Measurements from ENCODE around the gene PRL. TPM values are rescaled to one million over a fixed set of nuclear protein-coding genes. Genes with fewer than 3 reads are reported as not detected.

PRL gene
- 1 to 10 TPM in 1 of 3 donors, under 1 TPM in 1, not detected in 1; 0.56 to 1.2 TPM for polyA plus RNA-seq

DNA sequence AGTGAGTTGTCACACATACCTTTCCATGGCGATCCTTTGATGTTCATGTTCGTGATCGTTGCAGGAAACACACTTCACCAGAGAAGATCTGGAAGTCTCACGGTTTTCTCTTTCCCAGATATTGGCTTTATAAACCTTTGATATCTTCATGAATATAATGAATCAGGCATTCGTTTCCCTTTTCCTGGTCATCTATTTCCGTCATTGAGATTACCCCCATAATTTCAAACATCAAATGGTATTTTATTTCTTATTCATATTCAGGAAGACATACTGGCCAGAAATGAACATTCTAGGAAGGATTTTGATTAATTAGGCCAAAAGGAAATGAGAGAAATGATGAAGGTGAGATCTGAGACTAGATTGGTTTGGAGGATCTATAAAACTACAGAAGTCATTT, at the start of gene PRL:
PRL (minus strand) TSS at position 101 of the 400 bp plus-strand sequence; CDS start at position 47, 54 bp downstream.
- 84 to 93% (median 90%) methylated on average over 6 of the region's 6 CpGs for WGBS, 3 donors
- H3K27ac ChIP-seq (ENCODE audit: low read depth, low read length), result no peak within 1 kb of the TSS

DNA sequence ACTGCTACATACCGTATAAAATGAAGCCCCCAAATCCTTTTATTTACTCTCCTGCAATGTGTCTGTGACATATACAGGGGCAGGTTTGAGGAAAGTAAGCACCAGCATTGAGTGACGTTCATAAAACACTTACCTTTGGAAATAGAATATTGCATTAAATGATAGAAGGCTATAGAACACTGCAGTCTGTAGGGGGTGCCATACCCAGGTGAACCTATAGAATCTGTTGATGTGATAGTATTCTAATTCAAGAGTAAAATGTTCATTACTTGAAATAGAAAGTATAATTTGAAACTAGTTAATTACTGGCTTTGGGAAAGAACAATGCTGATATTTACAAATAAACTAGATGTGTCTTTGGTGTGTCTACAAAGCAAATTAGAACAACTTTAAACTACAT, 47.0 kb upstream of the PRL start:
- H3K27ac ChIP-seq (ENCODE audit: low read depth, low read length), result no peak overlapping the region

DNA sequence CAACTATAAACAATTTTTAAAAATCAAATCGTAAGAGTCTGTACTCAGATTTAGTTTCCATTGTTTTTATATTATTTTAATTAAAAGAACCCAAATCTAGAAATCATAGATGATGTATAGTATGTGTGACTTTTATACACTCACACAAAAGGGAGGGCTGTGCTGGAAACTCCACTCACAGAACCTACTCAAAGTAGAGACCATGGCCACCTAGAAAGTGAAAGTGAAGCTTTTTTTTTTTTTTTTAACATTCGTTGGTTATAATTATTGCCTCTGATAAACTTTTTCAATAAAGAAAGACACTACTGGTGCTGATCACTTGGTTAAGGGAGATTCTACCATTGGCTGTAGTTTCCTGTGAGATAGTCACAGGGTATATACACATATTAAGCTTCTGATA, 37.9 kb upstream of the PRL start:
- H3K27ac ChIP-seq (ENCODE audit: low read depth, low read length), result no peak overlapping the region
- WGBS, 3 donors, result 52 to 69% (median 53%) methylated on average over 2 of the region's 2 CpGs

More for the DNA sequence above, 47.0 kb upstream of the PRL start:
- WGBS, 3 donors, result 86 to 97% (median 93%) methylated on average over 2 of the region's 2 CpGs

DNA sequence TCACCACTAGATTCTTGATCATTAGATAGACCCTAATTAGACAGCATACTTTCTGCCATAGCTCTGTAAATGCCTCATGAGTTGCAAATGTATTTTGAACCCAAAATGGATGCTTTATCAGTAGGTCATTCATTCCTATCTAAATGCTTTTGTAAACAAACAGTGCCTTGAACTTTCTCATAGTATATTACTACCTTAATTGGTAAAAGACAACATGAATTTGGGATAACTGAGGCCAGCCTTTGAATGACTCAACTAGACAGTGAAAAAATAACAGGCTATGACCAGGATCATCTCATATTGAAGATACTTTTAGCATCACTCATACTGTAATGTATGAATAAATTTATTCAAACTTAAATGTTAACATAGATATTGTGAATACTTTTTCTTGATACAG, 37.0 kb upstream of the PRL start:
- H3K27ac ChIP-seq (ENCODE audit: low read depth, low read length), result no peak overlapping the region

DNA sequence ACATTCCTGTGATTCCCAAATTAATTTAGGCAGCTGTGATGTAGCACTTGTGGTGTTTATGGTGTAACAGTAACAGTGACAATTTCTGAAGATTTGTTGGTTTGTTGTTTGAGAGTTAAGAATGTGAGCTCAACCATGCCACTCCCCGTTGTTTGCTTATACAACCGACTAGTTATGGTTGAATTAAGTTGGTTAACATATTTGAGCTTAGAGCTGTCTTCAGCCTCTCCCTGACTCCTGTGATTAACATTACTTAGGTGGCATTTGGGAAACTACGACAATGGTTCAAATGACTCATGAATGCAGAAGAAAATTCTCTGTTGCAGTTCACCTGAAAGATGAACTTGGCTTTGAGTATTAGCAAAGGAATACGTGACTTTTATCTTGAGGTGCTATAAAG, 35.9 kb upstream of the PRL start:
- no peak overlapping the region for H3K27ac ChIP-seq (ENCODE audit: low read depth, low read length)
- 70 to 83% (median 74%) methylated on average over 4 of the region's 4 CpGs for WGBS, 3 donors

DNA sequence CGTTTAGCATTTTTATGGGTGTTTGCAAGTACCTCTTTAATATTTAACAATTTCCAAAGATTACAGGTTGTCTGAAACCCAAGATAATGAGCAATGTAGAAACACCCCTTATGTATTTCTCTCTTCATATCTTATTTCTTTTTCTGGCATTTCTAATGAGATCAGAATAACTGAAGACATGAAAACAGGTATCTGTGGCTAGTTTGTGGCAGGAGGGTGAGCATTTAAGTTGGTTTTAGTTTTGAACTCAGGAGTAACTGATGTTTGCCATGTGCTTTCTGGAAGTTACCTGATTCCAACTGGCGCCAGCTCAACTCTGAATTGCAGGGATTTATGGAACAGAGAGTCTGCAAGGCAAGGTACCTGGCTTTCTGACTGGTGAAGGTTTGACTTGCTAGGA, 35.4 kb upstream of the PRL start:
- no peak overlapping the region for H3K27ac ChIP-seq (ENCODE audit: low read depth, low read length)
- 89 to 93% (median 93%) methylated on average over 2 of the region's 2 CpGs for WGBS, 3 donors

DNA sequence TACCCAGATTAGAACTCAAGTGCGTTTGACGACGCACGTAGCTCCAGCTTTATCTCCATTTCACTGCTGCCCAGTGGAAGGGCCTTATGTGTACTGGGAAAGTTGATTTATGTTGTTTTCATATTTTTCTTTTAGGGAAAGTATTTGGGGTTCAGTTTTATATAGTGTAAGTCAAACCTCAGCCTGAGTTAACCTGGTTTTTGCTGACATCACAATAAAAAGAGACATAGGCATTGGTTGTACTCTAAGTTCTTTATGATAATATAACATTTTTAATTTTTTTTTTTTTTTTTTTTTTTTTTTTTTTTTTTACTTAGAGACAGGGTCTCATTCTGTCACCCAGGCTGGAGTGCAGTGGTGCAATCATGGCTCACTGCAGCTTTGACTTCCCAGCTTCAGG, 34.1 kb upstream of the PRL start:
- 96 to 98% (median 97%) methylated on average over 4 of the region's 4 CpGs for WGBS, 3 donors
- no peak overlapping the region for H3K27ac ChIP-seq (ENCODE audit: low read depth, low read length)

DNA sequence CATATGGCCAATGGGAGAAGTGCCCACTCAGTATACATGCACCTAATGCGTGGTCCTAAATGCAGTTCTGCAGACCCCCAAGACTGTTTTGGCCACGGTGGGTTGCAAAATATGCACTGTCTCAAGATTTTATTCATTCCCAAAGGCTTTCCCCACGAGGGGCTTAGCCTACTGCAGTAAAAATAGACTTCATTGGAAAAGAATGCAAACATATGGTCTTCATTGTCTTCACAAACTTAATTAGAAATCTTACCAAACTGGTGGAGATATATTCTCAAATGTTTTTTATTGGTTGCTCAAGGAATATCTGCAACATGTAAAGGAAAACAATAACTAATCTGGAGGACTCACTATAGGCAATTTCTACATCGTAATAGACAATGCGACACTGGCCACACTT, 31.6 kb upstream of the PRL start:
- 67 to 80% (median 75%) methylated on average over 5 of the region's 5 CpGs for WGBS, 3 donors
- H3K27ac ChIP-seq (ENCODE audit: low read depth, low read length), result no peak overlapping the region

DNA sequence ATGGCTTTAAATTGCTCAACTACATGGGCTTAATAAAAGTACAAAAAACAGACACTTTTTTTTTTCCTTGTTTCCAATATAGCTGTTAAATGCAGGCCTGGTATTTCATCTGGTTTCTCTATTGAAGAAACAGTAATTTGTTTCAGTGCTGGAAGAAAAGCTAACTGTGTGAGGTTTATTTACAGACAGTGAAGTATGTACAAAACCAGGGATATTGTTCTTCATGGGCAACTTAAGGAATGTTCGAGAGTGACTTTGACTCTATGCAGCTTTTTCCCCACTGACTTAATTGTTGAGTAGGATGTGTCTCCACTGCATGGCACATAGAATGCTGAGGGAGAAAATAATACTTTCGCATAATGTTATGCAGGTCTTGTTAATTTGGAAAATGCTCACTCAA, 31.0 kb upstream of the PRL start:
- H3K27ac ChIP-seq (ENCODE audit: low read depth, low read length), result no peak overlapping the region
- WGBS, 3 donors, result 82 to 90% (median 88%) methylated on average over 2 of the region's 2 CpGs

DNA sequence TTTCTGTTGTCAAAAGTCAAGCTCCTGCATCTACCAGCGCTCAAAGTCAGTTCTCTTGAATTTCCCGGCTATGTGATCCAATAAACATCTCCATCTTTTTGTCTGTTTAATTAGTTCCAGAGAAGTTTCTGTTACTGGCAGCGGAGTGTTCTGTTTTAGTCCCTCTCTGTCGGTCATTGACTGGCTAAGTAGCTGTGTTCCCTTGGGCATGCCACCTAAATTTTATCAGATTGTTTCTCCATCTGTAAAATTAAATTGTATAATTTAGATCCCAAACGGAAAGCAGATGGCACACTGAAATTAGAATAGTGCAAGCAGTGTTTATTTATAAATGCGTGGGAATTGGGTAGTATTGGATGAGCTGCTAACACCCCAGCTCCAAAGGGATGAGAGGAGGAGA, 29.7 kb upstream of the PRL start:
- no peak overlapping the region for H3K27ac ChIP-seq (ENCODE audit: low read depth, low read length)
- 79 to 85% (median 85%) methylated on average over 6 of the region's 6 CpGs for WGBS, 3 donors

DNA sequence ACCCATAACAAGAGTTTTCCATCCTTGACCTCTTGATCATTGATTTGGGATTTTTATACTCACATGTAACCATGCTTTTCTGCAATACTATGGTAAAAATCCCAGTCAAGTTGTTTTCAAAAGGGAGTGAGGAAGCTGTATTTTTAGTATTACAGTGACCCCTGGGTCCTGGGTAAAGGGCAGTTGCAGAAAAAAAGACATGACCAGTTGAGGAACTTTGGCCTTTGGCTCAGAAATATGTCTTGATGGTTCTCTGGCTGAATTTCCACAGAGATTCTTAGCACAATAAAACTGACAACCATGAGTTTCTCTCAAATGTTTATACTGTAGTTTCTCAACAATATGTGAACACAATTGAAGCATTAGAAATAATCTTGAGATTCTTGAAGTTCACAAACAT, 28.6 kb upstream of the PRL start:
- H3K27ac ChIP-seq (ENCODE audit: low read depth, low read length), result no peak overlapping the region

DNA sequence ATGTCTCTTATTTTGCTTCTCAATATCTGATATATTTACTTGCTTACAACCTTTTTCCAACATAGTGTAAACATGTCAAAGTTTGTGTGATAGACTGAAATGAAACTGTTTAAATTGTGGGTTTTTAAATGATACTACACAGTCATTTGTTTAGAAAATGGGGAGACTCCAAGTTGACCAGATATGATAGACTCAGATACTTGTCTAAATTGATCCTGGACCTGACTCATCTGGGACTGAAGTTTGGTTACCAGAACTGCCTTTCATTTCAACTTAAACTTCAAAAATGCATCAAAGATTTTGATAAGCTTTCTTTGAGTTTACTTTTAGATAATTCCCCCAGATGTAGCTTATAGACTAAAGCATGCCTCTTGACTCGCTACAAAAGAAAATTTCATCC, 27.0 kb upstream of the PRL start:
- H3K27ac ChIP-seq (ENCODE audit: low read depth, low read length), result no peak overlapping the region
- 88 to 97% (median 93%) methylated on average over 1 of the region's 1 CpG for WGBS, 3 donors

DNA sequence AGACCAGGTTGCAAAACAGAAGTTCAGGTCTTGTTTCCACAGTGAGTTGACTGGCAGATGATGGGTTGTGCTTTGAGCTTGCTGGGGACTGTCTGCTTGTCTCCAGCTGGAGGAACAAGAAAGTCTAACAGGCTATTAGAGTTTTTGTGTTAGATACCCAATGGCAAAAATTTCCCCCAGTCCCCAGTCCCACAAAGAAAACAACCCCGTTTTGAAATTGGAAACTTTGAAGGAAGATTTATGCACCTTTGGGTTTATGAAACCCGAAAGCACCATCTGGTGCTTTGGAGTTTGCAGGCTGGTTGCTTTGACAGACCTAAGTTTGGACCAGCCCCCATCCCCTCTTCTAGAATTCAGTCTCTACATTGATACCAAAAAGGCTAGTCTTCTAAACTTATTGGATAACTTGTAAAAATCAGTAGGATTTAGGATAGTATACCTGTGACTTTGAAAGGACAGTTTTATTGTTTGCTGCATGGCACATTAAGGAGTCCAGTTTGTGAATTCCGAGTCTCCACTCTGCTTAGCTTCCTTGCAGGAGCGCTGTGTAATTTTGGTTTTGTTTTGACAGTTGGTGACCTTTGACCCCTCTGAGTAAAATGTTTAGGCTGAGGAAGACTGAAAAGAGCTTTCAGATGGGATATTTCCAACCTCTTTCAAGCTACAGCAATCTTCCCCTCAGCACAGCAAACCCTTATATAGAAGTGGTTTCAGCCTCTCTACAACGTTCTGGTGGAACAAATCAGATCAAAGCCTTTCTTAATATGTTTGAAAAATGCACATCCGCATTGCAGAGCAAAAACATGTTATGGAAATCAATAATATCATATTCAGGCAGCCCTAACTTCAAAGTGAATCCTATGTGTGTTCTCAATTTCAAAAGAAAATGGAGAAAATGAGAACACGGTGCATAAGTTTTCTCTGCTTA, 25.5 kb upstream of the PRL start:
- 66 to 76% (median 71%) methylated on average over 7 of the region's 7 CpGs for WGBS, 3 donors
- H3K27ac ChIP-seq (ENCODE audit: low read depth, low read length), result no peak overlapping the region

DNA sequence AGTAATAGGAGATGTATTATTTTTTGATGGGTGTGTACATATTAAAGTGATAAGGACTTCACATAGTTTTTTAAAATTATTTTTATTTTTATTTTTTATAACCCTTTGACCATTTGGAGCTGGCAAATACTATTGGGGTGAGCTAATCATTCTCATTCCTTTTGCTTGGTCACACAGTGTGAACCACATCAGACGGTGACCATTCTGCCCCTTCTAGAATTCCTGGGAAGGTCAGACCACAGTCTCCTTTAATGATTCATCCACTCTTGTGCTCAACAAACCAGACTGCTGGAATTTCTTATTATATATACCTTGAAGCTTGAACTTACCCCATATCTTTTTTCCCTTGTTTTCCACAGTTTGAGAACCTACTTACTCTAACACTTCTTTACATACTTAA, 23.9 kb upstream of the PRL start:
- 50 to 71% (median 65%) methylated on average over 1 of the region's 1 CpG for WGBS, 3 donors
- no peak overlapping the region for H3K27ac ChIP-seq (ENCODE audit: low read depth, low read length)

DNA sequence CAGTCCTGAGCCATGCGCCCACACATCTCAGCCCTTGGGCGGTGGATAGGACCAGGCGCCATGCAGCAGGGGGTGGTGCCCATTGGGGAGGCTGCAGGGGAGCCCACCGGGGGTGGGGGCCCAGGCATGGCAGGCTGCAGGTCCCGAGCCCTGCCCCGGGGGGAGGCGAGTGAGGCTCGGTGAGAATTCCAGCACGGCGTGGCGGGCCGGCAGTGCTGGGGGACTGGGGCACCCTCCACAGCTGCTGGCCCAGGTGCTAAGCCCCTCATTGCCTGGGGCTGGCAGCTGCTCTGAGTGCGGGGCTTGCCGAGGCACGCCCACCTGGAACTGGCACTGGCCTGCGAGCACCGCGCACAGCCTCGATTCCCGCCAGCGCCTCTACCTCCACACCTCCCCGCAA, 21.6 kb upstream of the PRL start:
- no peak overlapping the region for H3K27ac ChIP-seq (ENCODE audit: low read depth, low read length)
- WGBS, 3 donors, result 84 to 90% (median 88%) methylated on average over 22 of the region's 22 CpGs

DNA sequence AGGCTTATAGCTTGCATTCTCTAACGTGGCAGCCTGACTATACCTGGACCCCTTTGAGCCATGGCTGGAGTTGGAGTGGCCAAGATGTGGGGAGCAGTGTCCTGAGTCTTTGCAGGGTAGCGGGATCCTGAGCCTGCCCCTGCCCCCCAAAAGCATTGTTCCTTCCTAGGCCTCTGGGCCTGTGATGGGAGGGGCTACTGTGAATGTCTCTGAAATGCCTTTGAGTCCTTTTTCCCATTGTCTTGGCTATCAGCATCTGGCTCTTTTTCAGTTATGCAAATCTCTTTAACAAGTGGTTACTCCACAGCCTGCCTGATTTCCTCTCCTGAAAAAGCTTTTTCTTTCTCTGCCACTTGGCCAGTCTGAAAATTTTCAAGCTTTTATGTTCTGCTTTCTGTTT, 17.0 kb upstream of the PRL start:
- H3K27ac ChIP-seq (ENCODE audit: low read depth, low read length), result no peak overlapping the region
- 90 to 100% (median 94%) methylated on average over 2 of the region's 2 CpGs for WGBS, 3 donors

DNA sequence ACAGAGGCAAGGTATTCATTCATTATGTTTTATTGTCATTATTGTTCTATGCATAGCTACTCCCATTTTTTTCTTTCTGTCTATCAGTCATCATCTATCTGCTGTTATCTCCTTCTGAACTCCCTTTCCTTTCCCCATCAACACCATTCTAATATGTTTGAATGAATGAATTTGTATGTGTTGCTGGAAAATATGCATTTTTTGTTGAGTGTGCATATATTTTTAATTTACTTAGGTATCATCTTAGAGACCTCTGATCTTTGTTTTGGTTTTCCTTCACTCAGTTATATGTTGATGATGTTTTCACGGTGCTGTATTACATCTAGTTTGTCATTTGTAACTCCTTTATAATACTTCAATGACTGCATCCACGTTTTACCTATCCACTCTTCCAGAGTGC, 12.1 kb upstream of the PRL start:
- 73 to 90% (median 87%) methylated on average over 2 of the region's 2 CpGs for WGBS, 3 donors
- no peak overlapping the region for H3K27ac ChIP-seq (ENCODE audit: low read depth, low read length)

DNA sequence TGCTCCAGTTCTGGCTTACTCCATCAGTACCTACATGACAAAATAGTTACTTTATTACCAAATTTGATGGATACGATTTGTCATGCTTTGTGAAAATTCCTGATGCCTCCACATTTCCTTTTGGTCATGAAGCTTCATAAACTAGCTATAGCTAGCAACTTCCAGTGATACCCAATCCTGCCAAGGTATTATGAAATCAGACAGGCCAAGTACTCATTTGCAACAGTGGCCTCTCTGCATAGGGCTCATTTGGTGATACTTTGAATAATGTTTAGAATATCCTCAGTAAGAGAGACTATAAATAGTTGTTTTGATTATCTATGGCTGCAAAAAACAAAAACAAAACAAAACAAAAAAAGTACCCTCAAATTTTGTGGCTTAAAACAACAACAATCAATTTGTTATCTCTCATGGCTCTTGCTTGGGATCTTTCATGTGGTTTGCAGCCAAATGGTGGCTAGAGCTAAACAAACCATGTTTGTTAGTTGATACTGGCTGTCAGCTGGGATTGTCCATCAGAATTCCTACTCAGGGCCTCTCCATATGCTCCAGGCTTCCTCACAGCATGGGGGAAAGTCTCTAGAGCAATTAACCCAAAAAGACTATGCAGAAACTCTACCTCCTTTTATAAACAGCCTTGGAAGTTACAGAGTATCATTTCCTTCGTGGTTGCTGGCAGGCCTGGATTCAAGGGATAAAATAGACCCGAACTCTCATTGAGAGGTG, 10.1 kb upstream of the PRL start:
- WGBS, 3 donors, result 85 to 86% (median 85%) methylated on average over 3 of the region's 3 CpGs

DNA sequence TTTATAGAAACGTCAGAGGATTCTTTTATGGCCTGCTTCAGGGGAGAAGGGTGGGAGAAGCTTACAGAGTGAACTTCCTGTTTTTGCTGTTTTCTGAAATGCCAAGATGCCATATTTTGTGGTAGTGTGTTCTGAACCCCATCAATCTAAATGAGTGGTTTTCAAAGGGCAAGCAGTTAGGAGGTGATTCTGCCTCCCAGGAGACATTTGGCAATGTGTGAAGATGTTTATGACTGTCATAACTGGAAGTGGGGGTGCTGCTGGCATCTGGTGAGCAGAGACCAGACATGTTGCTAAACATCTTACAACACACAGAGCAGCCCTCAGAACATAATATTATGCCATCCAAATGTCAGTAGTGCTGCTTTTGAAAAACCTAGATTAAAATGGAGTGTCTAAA, 6.0 kb upstream of the PRL start:
- 24 to 58% (median 44%) methylated on average over 1 of the region's 1 CpG for WGBS, 3 donors
- no peak overlapping the region for H3K27ac ChIP-seq (ENCODE audit: low read depth, low read length)

More for the DNA sequence above, 10.1 kb upstream of the PRL start:
- H3K27ac ChIP-seq (ENCODE audit: low read depth, low read length), result no peak overlapping the region

All from adipose tissue (tissue), 3 donors.